GM18861 (cell line): ENCODE measurements around the gene LRRC10.
A peak's percentile ranks its signal among the peaks of the same experiment; 100 is the strongest.

Experiments
- ATAC-seq: cut with Tn5 transposase; IDR thresholded peaks from one replicate; pipeline ENCODE4 v1.9.1; 2021; ENCODE audit not compliant: unreplicated experiment

Gene LRRC10

GRCh38 chr12:69610729-69611128, at the start of gene LRRC10:
LRRC10 (minus strand) TSS chr12:69610907; CDS start chr12:69610838, 69 bp downstream.
- ATAC-seq = no peak

- no peak for ATAC-seq
Measured at GRCh38 chr12:69660164-69660863, 49.6 kb upstream of the LRRC10 start.

- no peak for ATAC-seq
Measured at GRCh38 chr12:69658203-69658602, 47.5 kb upstream of the LRRC10 start.

GRCh38 chr12:69657376-69658137, 46.9 kb upstream of the LRRC10 start:
- ATAC-seq = no peak

- no peak for ATAC-seq
Measured at GRCh38 chr12:69655616-69656340, 45.1 kb upstream of the LRRC10 start.

GRCh38 chr12:69653703-69654102, 43.0 kb upstream of the LRRC10 start:
- no peak for ATAC-seq

GRCh38 chr12:69651922-69652321, 41.2 kb upstream of the LRRC10 start:
- ATAC-seq = no peak

GRCh38 chr12:69649529-69649928, 38.8 kb upstream of the LRRC10 start:
- no peak for ATAC-seq

- no peak for ATAC-seq
Measured at GRCh38 chr12:69648476-69648875, 37.8 kb upstream of the LRRC10 start.

GRCh38 chr12:69647178-69647577, 36.5 kb upstream of the LRRC10 start:
- ATAC-seq = no peak

GRCh38 chr12:69645031-69645430, 34.3 kb upstream of the LRRC10 start:
- ATAC-seq = no peak

GRCh38 chr12:69644511-69644910, 33.8 kb upstream of the LRRC10 start:
- no peak for ATAC-seq

GRCh38 chr12:69642531-69642930, 31.8 kb upstream of the LRRC10 start:
- no peak for ATAC-seq

GRCh38 chr12:69641546-69641945, 30.8 kb upstream of the LRRC10 start:
- no peak for ATAC-seq

GRCh38 chr12:69639400-69640016, 28.8 kb upstream of the LRRC10 start:
- peak; percentile 86 for ATAC-seq

- no peak for ATAC-seq
Measured at GRCh38 chr12:69633061-69633460, 22.4 kb upstream of the LRRC10 start.

GRCh38 chr12:69630191-69630590, 19.5 kb upstream of the LRRC10 start:
- ATAC-seq = no peak

- ATAC-seq = no peak
Measured at GRCh38 chr12:69627501-69627900, 16.8 kb upstream of the LRRC10 start.

- ATAC-seq = no peak
Measured at GRCh38 chr12:69623970-69624369, 13.3 kb upstream of the LRRC10 start.

- ATAC-seq = no peak
Measured at GRCh38 chr12:69621551-69621950, 10.8 kb upstream of the LRRC10 start.

GRCh38 chr12:69620921-69621320, 10.2 kb upstream of the LRRC10 start:
- ATAC-seq = no peak
